ENCODE data around the gene ELMOD1.

DNA sequence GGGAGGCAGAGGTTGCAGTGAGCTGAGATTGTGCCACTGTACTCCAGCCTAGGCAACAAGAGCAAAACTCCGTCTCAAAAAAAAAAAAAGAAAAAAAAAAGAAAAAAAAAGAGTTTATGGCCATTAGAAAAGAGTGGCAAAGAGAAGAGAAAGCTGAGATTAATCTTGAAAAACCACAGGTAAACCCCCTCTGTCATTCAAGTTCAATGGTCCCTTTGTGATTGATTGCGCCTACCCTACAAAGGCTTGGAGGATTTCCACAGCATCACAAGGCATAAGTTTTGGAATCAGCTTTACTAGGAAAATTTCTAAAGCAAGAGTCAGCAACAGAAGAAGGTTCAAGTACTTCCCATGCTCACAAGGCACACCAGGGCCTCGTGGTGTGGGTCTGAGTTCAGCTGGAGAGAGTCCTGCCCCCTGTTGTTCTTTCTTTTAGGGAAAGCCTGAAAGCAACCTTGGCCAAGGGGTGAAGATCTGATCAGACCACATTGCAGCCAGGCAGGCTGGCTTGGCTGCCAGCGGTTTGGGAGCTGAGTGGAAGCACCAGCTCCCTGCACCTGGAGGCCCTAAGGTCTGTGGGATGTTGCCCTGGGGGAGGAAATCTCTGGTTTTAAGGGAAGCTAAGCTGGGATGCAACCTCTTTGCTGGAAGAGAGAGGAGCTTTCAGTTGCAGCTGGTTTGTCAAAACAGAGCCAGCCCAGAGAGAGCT lies 79.1 kb downstream of the ELMOD1 start:
- no peak for TF ChIP-seq POLR2A (IDR thresholded peaks at IDR 0.05; ENCODE audit: low read depth, low read length)
- no peak for TF ChIP-seq TAF1 (IDR thresholded peaks at IDR 0.05; ENCODE audit: low read depth, low read length)
- TF ChIP-seq POLR2AphosphoS5 (IDR thresholded peaks at IDR 0.05; ENCODE audit: low read depth, low read length) = no peak
- no peak for TF ChIP-seq SPI1 (IDR thresholded peaks at IDR 0.05; ENCODE audit: low read depth, low read length)
- no peak for TF ChIP-seq POU2F2 (IDR thresholded peaks at IDR 0.05; ENCODE audit: low read depth, low read length)
- no peak for TF ChIP-seq PAX5 (IDR thresholded peaks at IDR 0.05; ENCODE audit: insufficient read depth, low read length, severe bottlenecking)
